ENCODE results near the gene LILRB1. TPM values are rescaled to one million over a fixed set of nuclear protein-coding genes. Genes with fewer than 3 reads are reported as not detected.
A peak's percentile ranks its signal among the peaks of the same experiment; 100 is the strongest.
"Not testable (repeated sequence)": the region's sequence is repeated elsewhere in the genome, so short reads cannot be mapped to it uniquely, and the experiment has no call there.

LILRB1 gene
- total and polyA plus RNA-seq, 8 donors: 1.2 to 47.3 (median 1.6) TPM

- Histone ChIP-seq H3K9me3 (no peaks in the 10 kb centered on the region), H3K36me3 (peaks cover 0 to 9% of the 10 kb centered on the region in 2 donors), H3K27me3 (peaks cover 0 to 31% of the 10 kb centered on the region in 2 donors), H3K27ac (no peak overlapping the region), H3K4me1 (peaks cover 0 to 16% of the 10 kb centered on the region in 2 donors), H3K4me3 (no peak overlapping the region)
- ATAC-seq (peak; percentile 60), DNase-seq (no peak)
- intact Hi-C loops (cut with DNase I): no loop called here
- TF ChIP-seq, protein P1, sequence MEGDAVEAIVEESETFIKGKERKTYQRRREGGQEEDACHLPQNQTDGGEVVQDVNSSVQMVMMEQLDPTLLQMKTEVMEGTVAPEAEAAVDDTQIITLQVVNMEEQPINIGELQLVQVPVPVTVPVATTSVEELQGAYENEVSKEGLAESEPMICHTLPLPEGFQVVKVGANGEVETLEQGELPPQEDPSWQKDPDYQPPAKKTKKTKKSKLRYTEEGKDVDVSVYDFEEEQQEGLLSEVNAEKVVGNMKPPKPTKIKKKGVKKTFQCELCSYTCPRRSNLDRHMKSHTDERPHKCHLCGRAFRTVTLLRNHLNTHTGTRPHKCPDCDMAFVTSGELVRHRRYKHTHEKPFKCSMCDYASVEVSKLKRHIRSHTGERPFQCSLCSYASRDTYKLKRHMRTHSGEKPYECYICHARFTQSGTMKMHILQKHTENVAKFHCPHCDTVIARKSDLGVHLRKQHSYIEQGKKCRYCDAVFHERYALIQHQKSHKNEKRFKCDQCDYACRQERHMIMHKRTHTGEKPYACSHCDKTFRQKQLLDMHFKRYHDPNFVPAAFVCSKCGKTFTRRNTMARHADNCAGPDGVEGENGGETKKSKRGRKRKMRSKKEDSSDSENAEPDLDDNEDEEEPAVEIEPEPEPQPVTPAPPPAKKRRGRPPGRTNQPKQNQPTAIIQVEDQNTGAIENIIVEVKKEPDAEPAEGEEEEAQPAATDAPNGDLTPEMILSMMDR (IDR thresholded peaks at IDR 0.05): no peak
Observed at GRCh38 chr19:54670576-54671357, 40.5 kb downstream of the LILRB1 start.

DNA sequence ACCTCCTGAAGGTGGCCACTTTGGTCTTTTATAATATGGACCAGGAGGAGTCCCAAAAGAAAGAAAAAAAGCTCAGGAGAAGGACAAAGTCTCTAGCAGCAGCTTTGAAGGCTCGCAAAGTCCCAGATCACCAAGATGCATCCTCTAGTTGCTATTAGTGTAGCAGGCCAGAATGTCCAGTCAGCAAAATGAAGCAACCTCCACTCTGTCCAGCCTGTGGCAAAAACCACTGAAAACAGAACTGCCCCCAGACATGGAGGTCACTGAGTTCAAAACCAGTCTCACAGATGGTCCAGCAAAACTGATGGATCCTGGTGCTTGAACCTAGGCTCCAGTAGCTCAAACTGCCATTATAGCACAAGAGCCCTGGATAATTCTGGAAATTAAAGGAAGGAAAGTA is 42.9 kb downstream of the LILRB1 start:
- peak; percentile 61 for ATAC-seq
- Histone ChIP-seq H3K36me3 (no peaks in the 10 kb centered on the region), H3K4me3 (no peak overlapping the region), H3K9me3 (no peaks in the 10 kb centered on the region), H3K27ac (no peak overlapping the region), H3K27me3 (peaks cover 0 to 43% of the 10 kb centered on the region in 2 donors), H3K4me1 (peaks cover 0 to 16% of the 10 kb centered on the region in 2 donors)
- no peak for DNase-seq
- intact Hi-C loops (cut with DNase I): no loop called here
- TF ChIP-seq, protein P1 (IDR thresholded peaks at IDR 0.05): no peak

DNA sequence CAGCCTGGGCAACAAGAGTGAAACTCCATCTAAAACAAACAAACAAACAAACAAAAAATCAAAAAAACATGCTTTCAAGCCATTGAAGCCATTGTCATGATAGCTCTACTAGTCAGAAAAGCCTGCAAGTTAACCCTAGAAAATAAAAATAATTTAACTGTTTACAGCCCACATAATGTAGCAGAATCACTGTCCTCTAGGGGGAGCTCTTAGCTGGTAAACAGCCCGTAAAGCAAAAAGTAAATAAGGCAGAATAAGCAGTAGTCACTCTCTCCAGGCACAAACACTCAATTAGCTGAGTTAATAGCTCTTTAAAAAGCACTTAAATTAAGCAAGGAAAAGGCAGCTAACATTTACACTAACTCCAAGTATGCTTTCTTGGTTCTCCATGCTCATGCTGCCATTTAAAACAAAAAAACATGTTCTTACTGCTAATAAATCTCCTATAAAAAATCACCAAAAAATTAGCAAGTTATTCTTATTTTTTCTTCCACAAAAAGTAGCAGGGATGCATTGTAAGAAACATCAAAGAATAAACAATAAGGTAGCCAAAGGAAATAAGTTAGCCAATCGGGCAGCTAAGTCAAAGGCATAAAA is 43.8 kb downstream of the LILRB1 start:
- no peak overlapping the region for H3K4me3 ChIP-seq
- intact Hi-C loops (cut with DNase I): no loop called here
- DNase-seq (no peak), ATAC-seq (peak; percentile 24)
- H3K36me3 ChIP-seq: no peaks in the 10 kb centered on the region
- H3K27ac ChIP-seq: no peak overlapping the region
- H3K4me1 ChIP-seq: peaks cover 0 to 16% of the 10 kb centered on the region in 2 donors
- peaks cover 0 to 52% of the 10 kb centered on the region in 2 donors for H3K27me3 ChIP-seq
- H3K9me3 ChIP-seq: no peaks in the 10 kb centered on the region
- TF ChIP-seq, protein P1 (IDR thresholded peaks at IDR 0.05): peak; percentile 28 to 50

DNA sequence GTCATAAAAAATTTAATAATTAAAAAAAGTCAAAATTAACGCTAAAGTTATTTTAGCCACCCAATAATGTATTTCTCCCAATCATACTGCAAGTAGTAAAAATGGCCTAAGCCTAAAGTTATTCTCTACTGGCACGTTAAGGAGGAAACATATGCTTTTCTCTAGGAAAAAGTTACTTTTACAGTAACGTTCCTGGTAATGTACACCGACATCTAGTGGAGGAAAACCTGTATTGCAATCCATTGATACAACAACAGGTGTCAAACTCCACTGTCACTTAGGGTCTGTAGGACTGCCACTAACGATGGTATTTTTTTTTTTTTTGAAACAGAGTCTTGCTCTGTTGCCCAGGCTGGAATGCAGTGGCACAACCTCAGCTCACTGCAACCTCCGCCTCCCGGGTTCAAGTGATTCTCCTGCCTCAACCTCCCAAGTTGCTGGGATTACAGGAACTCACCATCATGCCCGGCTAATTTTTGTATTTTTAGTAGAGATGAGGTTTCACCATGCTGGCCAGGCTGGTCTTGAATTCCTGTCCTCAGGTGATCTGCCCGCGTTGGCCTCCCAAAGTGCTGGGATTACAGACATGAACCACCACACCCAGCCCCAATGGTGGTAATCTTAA is 46.0 kb downstream of the LILRB1 start:
- intact Hi-C loops (cut with DNase I): loop anchor here in 1 of 2 donors (5.0 kb wide), 1 partner anchor 194 kb away; no protein-coding TSS in a partner anchor
- not testable (repeated sequence) for H3K27ac ChIP-seq, H3K36me3 ChIP-seq, H3K4me3 ChIP-seq, H3K9me3 ChIP-seq
- TF ChIP-seq, protein P1 (IDR thresholded peaks at IDR 0.05): peak; percentile 80 to 81
- Histone ChIP-seq H3K27me3 (peaks cover 0 to 55% of the 10 kb centered on the region in 2 donors), H3K4me1 (peaks cover 0 to 14% of the 10 kb centered on the region in 2 donors)
- ATAC-seq: peak; percentile 74
- DNase-seq: peak in 2 of 4 donors; percentile 11 to 37

GRCh38 chr19:54677217-54677616 is 46.9 kb downstream of the LILRB1 start:
- H3K27ac ChIP-seq: no peak overlapping the region
- no peaks in the 10 kb centered on the region for H3K9me3 ChIP-seq
- H3K36me3 ChIP-seq: no peaks in the 10 kb centered on the region
- DNase-seq (no peak), ATAC-seq (no peak)
- peaks cover 0 to 55% of the 10 kb centered on the region in 2 donors for H3K27me3 ChIP-seq
- TF ChIP-seq, protein P1 (IDR thresholded peaks at IDR 0.05): no peak
- intact Hi-C loops (cut with DNase I): loop anchor here in 1 of 2 donors (5.0 kb wide), 1 partner anchor 195 kb away; no protein-coding TSS in a partner anchor
- no peak overlapping the region for H3K4me3 ChIP-seq
- H3K4me1 ChIP-seq: peaks cover 0 to 11% of the 10 kb centered on the region in 2 donors

- H3K9me3 ChIP-seq; DNase-seq; ATAC-seq; H3K4me1 ChIP-seq; H3K27ac ChIP-seq; H3K36me3 ChIP-seq; intact Hi-C loops (cut with DNase I); H3K4me3 ChIP-seq: not testable (repeated sequence)
- peaks cover 0 to 78% of the 10 kb centered on the region in 2 donors for H3K27me3 ChIP-seq
Observed at GRCh38 chr19:54681596-54681995, 51.3 kb downstream of the LILRB1 start.

Measured in left lung (tissue), 10 donors.